GM19372 (cell line): ENCODE measurements around the gene UQCRC1.

Experiments
- ATAC-seq: cut with Tn5 transposase; IDR thresholded peaks from one replicate; pipeline ENCODE4 v1.9.1; 2021; ENCODE audit warnings: mild to moderate bottlenecking, low read depth, moderate library complexity; ENCODE audit not compliant: unreplicated experiment

Gene UQCRC1

GRCh38 chr3:48599509-48600285 lies 9.7 kb downstream of the UQCRC1 start:
- ATAC-seq, result no peak

GRCh38 chr3:48599077-48599501 lies 10.4 kb downstream of the UQCRC1 start:
- ATAC-seq, result no peak

GRCh38 chr3:48598323-48599076 lies 10.9 kb downstream of the UQCRC1 start:
- no peak for ATAC-seq

GRCh38 chr3:48597408-48597800 lies 12.0 kb downstream of the UQCRC1 start:
- no peak for ATAC-seq

GRCh38 chr3:48596676-48597407 lies 12.6 kb downstream of the UQCRC1 start:
- no peak for ATAC-seq

GRCh38 chr3:48596157-48596556 lies 13.3 kb downstream of the UQCRC1 start:
- ATAC-seq, result no peak

- no peak for ATAC-seq
Measured at GRCh38 chr3:48595526-48596121, 13.8 kb downstream of the UQCRC1 start.

GRCh38 chr3:48595075-48595525 lies 14.3 kb downstream of the UQCRC1 start, which contains the start of gene COL7A1:
TSS of gene COL7A1 (minus strand) at chr3:48595329. CDS start at chr3:48595159, 170 bp downstream.
- no peak for ATAC-seq

- ATAC-seq, result no peak
Measured at GRCh38 chr3:48594417-48595049, 14.9 kb downstream of the UQCRC1 start.

GRCh38 chr3:48593337-48593736 lies 16.1 kb downstream of the UQCRC1 start:
- no peak for ATAC-seq

GRCh38 chr3:48592519-48593087 lies 16.8 kb downstream of the UQCRC1 start:
- no peak for ATAC-seq

- ATAC-seq, result no peak
Measured at GRCh38 chr3:48591886-48592518, 17.4 kb downstream of the UQCRC1 start.

- ATAC-seq, result no peak
Measured at GRCh38 chr3:48591436-48591835, 18.0 kb downstream of the UQCRC1 start.

GRCh38 chr3:48588230-48588629 lies 21.2 kb downstream of the UQCRC1 start:
- no peak for ATAC-seq

GRCh38 chr3:48587686-48588085 lies 21.8 kb downstream of the UQCRC1 start:
- ATAC-seq, result no peak

- no peak for ATAC-seq
Measured at GRCh38 chr3:48585411-48585810, 24.0 kb downstream of the UQCRC1 start.

- ATAC-seq, result no peak
Measured at GRCh38 chr3:48584836-48585235, 24.6 kb downstream of the UQCRC1 start.

GRCh38 chr3:48581621-48582481 lies 27.6 kb downstream of the UQCRC1 start:
- no peak for ATAC-seq
